HepG2 (cell line): ENCODE data around the gene CACNG4. TPM values are rescaled to one million over a fixed set of nuclear protein-coding genes. Genes with fewer than 3 reads are reported as not detected.

Experiments
- ATAC-seq: fragments of 200-7000 bp; cut with Tn5 transposase; 3 replicates; pipeline ENCODE4 v1.9.1; 2020; ENCODE audit warnings: mild to moderate bottlenecking, moderate library complexity
- BruUV-seq: library from RNA; stranded (reverse); fragments of 400-500 nt; replicated peaks from 2 replicates; lab custom pipeline; 2021; lab: Mats Ljungman, UMichigan
- CTCF ChIA-PET: fragments of 300-600 bp; formaldehyde crosslinking; extraction: SDS; loops from one replicate; lab custom pipeline; 2021; ENCODE audit warnings: low total read pairs, inconsistent platforms, low intra/inter-chr PET ratio; lab: Yijun Ruan, JAX
- POLR2A ChIA-PET: fragments of 350-600 bp; sonication (Branson Sonifier 250); formaldehyde crosslinking; loops from one replicate; lab custom pipeline; 2020; ENCODE audit warnings: antibody characterized with exemption, inconsistent platforms; lab: Yijun Ruan, JAX
- DNase-seq: peaks from one replicate; pipeline ENCODE4 v3.0.0-alpha.2; 2015; ENCODE audit warnings: low spot score
- FAIRE-seq: peaks from 3 replicates; lab custom pipeline; 2011; peaks lifted over from hg19 to GRCh38; lab: Jason Lieb, UNC
- H2AFZ ChIP-seq: one replicate; pipeline ENCODE4 v1.6.1; 2011; ENCODE audit warnings: low read length, inconsistent platforms
- H3K27ac ChIP-seq: fragments of 300-600 bp; 3 replicates; pipeline ENCODE4 v1.8.0; 2011; ENCODE audit warnings: mixed run types, mild to moderate bottlenecking, mixed read lengths, low read length, inconsistent platforms; ENCODE audit not compliant: insufficient read depth; ENCODE audit errors: extremely low read length
- H3K27me3 ChIP-seq, 2 experiments: fragments of 200-600 bp in 1 of 2; 2 replicates in 1 of 2; 3 replicates in 1 of 2; pipeline versions ENCODE4 v1.6.0 to v1.8.0; 2011; ENCODE audit warnings: low read length in 2 of 2, mild to moderate bottlenecking in 2 of 2, moderate library complexity in 2 of 2, inconsistent platforms in 1 of 2; ENCODE audit not compliant: insufficient read depth in 2 of 2, control insufficient read depth in 1 of 2
- H3K36me3 ChIP-seq, 2 experiments: fragments of 200-600 bp in 1 of 2; replicated peaks in 1 of 2; 2 replicates in 1 of 2; 3 replicates in 1 of 2; pipeline versions ENCODE4 v1.5.1 to v1.8.0; 2011; ENCODE audit warnings: low read length in 2 of 2, inconsistent platforms in 1 of 2; ENCODE audit not compliant: insufficient read depth in 2 of 2, control insufficient read depth in 1 of 2
- H3K4me1 ChIP-seq: 2 replicates; pipeline ENCODE4 v1.5.1; 2012; ENCODE audit warnings: low read length, inconsistent platforms; ENCODE audit not compliant: insufficient read depth
- H3K4me2 ChIP-seq: 2 replicates; pipeline ENCODE4 v1.6.0; 2011; ENCODE audit warnings: low read depth, low read length, inconsistent platforms
- H3K4me3 ChIP-seq, 3 experiments: fragments of 200-600 bp in 1 of 3; sonication (generic), shearing (Covaris generic) in 1 of 3; replicated peaks in 1 of 3; 2 replicates each; pipeline ENCODE4 v1.5.1; 2011 to 2016; ENCODE audit warnings: low read length in 3 of 3, inconsistent platforms in 2 of 3, low read depth in 2 of 3, mild to moderate bottlenecking in 2 of 3, control low read depth in 1 of 3, mixed read lengths in 1 of 3; ENCODE audit not compliant: insufficient read depth in 1 of 3
- H3K79me2 ChIP-seq: one replicate; pipeline ENCODE4 v1.6.1; 2011; ENCODE audit warnings: low read length, inconsistent platforms; ENCODE audit not compliant: insufficient read depth
- H3K9ac ChIP-seq: 2 replicates; pipeline ENCODE4 v1.6.0; 2011; ENCODE audit warnings: mild to moderate bottlenecking, low read depth, low read length, inconsistent platforms; ENCODE audit not compliant: insufficient read depth
- H3K9me3 ChIP-seq: 2 replicates; pipeline ENCODE4 v1.5.1; 2012; ENCODE audit warnings: mild to moderate bottlenecking, low read length
- H4K20me1 ChIP-seq: 2 replicates; pipeline ENCODE4 v1.6.0; 2011; ENCODE audit warnings: inconsistent platforms, mild to moderate bottlenecking, low read length, moderate library complexity; ENCODE audit not compliant: insufficient read depth
- BCL3 ChIP-seq: sonication (generic); formaldehyde crosslinking; IDR thresholded peaks from 2 replicates; pipeline ENCODE4 v1.5.1; 2020; ENCODE audit warnings: mild to moderate bottlenecking, missing genetic modification reagents, moderate library complexity
- CEBPB ChIP-seq: IDR thresholded peaks from 2 replicates; pipeline ENCODE4 v1.6.1; 2011; ENCODE audit warnings: low read depth, low read length, improper control_type of control experiment, borderline replicate concordance
- CENPBD1 ChIP-seq: sonication (generic); formaldehyde crosslinking; IDR thresholded peaks from 2 replicates; pipeline ENCODE4 v1.8.0; 2022; ENCODE audit warnings: missing genetic modification reagents, low read depth, mild to moderate bottlenecking, borderline replicate concordance
- HDAC2 ChIP-seq: sonication (generic); formaldehyde crosslinking; IDR thresholded peaks from 2 replicates; pipeline ENCODE4 v1.4.0; 2020; ENCODE audit warnings: missing genetic modification reagents
- HMGA1 ChIP-seq: sonication (generic); formaldehyde crosslinking; conservative IDR thresholded peaks from 2 replicates; pipeline ENCODE4 v1.4.0; 2020; ENCODE audit warnings: missing genetic modification reagents
- HNRNPUL1 ChIP-seq: fragments of 200-400 bp; formaldehyde crosslinking; IDR thresholded peaks from 2 replicates; pipeline ENCODE4 v1.6.1; 2017; ENCODE audit warnings: low read depth, mild to moderate bottlenecking, low read length, moderate library complexity
- ISX ChIP-seq: sonication (generic); formaldehyde crosslinking; conservative IDR thresholded peaks from 2 replicates; pipeline ENCODE4 v1.5.0; 2020; ENCODE audit warnings: missing genetic modification reagents
- KDM5A ChIP-seq: fragments of 200-600 bp; sonication (generic); IDR thresholded peaks from 2 replicates; pipeline ENCODE4 v1.7.0; 2018; ENCODE audit warnings: antibody characterized with exemption, mild to moderate bottlenecking, low read length, borderline replicate concordance
- PHB2 ChIP-seq: fragments of 450-650 bp; IDR thresholded peaks from 2 replicates; pipeline ENCODE4 v1.6.1; 2018; ENCODE audit not compliant: partially characterized antibody
- ZEB1 ChIP-seq: IDR thresholded peaks from 2 replicates; pipeline ENCODE4 v1.6.1; 2012; ENCODE audit warnings: mild to moderate bottlenecking, low read depth, inconsistent platforms; ENCODE audit not compliant: insufficient replicate concordance
- ZFX ChIP-seq: sonication (generic); formaldehyde crosslinking; IDR thresholded peaks from 2 replicates; pipeline ENCODE4 v1.4.0; 2020; ENCODE audit warnings: mild to moderate bottlenecking, low read depth, missing genetic modification reagents, moderate library complexity
- ZNF225 ChIP-seq: sonication (generic); formaldehyde crosslinking; IDR thresholded peaks from 2 replicates; pipeline ENCODE4 v1.4.0; 2020; ENCODE audit warnings: mild to moderate bottlenecking, missing genetic modification reagents
- ZNF230 ChIP-seq: sonication (generic); formaldehyde crosslinking; IDR thresholded peaks from 2 replicates; pipeline ENCODE4 v1.4.0; 2020; ENCODE audit warnings: mild to moderate bottlenecking, missing genetic modification reagents
- ZNF543 ChIP-seq: sonication (generic); formaldehyde crosslinking; IDR thresholded peaks from 2 replicates; pipeline ENCODE4 v1.4.0; 2020; ENCODE audit warnings: mild to moderate bottlenecking, missing genetic modification reagents
- ZNF614 ChIP-seq: IDR thresholded peaks from 2 replicates; pipeline ENCODE4 v1.6.1; 2018; ENCODE audit warnings: missing biosample characterization, missing genetic modification reagents, inconsistent platforms, borderline replicate concordance
- ZNF652 ChIP-seq: IDR thresholded peaks from 2 replicates; pipeline ENCODE4 v1.6.1; 2016; ENCODE audit warnings: low read depth, borderline replicate concordance
- ZNF660 ChIP-seq: sonication (generic); formaldehyde crosslinking; IDR thresholded peaks from 2 replicates; pipeline ENCODE4 v1.5.1; 2020; ENCODE audit warnings: mild to moderate bottlenecking, low read depth, missing genetic modification reagents, borderline replicate concordance
- ZNF7 ChIP-seq: IDR thresholded peaks from 2 replicates; pipeline ENCODE4 v1.6.1; 2016; ENCODE audit warnings: missing biosample characterization, missing genetic modification reagents
- ZNF75D ChIP-seq: sonication (generic); formaldehyde crosslinking; IDR thresholded peaks from 2 replicates; pipeline ENCODE4 v1.8.1; 2023; ENCODE audit warnings: missing genetic modification reagents, mild to moderate bottlenecking, borderline replicate concordance
- ZSCAN31 ChIP-seq: sonication (generic); formaldehyde crosslinking; IDR thresholded peaks from 2 replicates; pipeline ENCODE4 v1.5.0; 2020; ENCODE audit warnings: low read depth, mild to moderate bottlenecking, missing genetic modification reagents
- WGBS: methylation state at CpG from one replicate; pipeline ENCODE4 v1.1.6; 2017; ENCODE audit warnings: low lambda C conversion rate; 5-methylcytosine and 5-hydroxymethylcytosine counted together
- in situ Hi-C: cut with HindIII; loops from 2 replicates; pipeline ENCODE4 v1.10.0; 2017; ENCODE audit warnings: low pct_unique_long_range_greater_than_20kb; ENCODE audit not compliant: extremely low pct_ligation_motif_present
- intact Hi-C: fragments of 100-400 bp; cut with micrococcal nuclease; formaldehyde crosslinking; loops from one replicate; pipeline ENCODE4 v1.10.0; 2022; ENCODE audit not compliant: unreplicated experiment
- polyA plus RNA-seq, 8 experiments: library from polyadenylated mRNA; depleted of rRNA in 3 of 8; stranded (reverse) in 7 of 8; unstranded in 1 of 8; fragments of >200 nt; fragmentation: Illumina TruSeq in 4 of 8; extraction: Trizol in 4 of 8; gene quantifications; 2 replicates each; pipeline versions ENCODE4 v1.2.1 to v1.2.3, GENCODE V29; 2011 to 2016; ENCODE audit warnings: low read depth in 4 of 8, missing spikeins in 1 of 8, mixed read lengths in 1 of 8; ENCODE audit not compliant: insufficient read depth in 1 of 8
- total RNA-seq, 5 experiments: library from RNA; depleted of rRNA; stranded (reverse); fragments of >200 nt; fragmentation: Illumina TruSeq; extraction: Trizol; gene quantifications; 2 replicates each; pipeline ENCODE4 v1.2.3, GENCODE V29; 2016; ENCODE audit warnings: low read depth in 1 of 5

Gene CACNG4
- total and polyA plus RNA-seq, 2 of the 13 experiments (the other 11 are each of a cell fraction or from before 2014, with no cell fraction given) = 0.09 TPM

- H3K27ac ChIP-seq = no peak overlapping the region
- no peaks in the 10 kb centered on the region for H3K79me2 ChIP-seq
- no peak overlapping the region for H3K4me2 ChIP-seq
- in situ Hi-C loops (no loop called here), intact Hi-C loops (no loop called here)
- no peak overlapping the region for H3K4me3 ChIP-seq
- no peaks in the 10 kb centered on the region for H4K20me1 ChIP-seq
- POLR2A ChIA-PET = no interaction called here
- H3K9ac ChIP-seq = no peak overlapping the region
- no TSS peak for BruUV-seq
- H3K27me3 ChIP-seq = peaks cover 9 to 75% of the 10 kb centered on the region in 2 experiments
- no peak overlapping the region for H2AFZ ChIP-seq
- DNase-seq = no peak
- TF ChIP-seq ZEB1 = no peak
- TF ChIP-seq ZNF543 (CRISPR knock-in tag) = peak; percentile 90
- TF ChIP-seq ZNF660 (CRISPR knock-in tag) = no peak
- TF ChIP-seq PHB2 = no peak
- no peak for TF ChIP-seq HMGA1 (CRISPR knock-in tag)
- peak; percentile 34; the same call in 1 of the 2 replicates for TF ChIP-seq CEBPB
- no peak for TF ChIP-seq ZFX (CRISPR knock-in tag)
- TF ChIP-seq HNRNPUL1 = no peak
- WGBS = 77% methylated on average over 6 of the region's 6 CpGs
- H3K4me1 ChIP-seq = no peaks in the 10 kb centered on the region
- ATAC-seq = no peak
- H3K9me3 ChIP-seq = no peaks in the 10 kb centered on the region
- CTCF ChIA-PET = no interaction called here
- no peaks in the 10 kb centered on the region for H3K36me3 ChIP-seq
- no peak for FAIRE-seq
These were observed 25.5 kb downstream of the CACNG4 start for GRCh38 chr17:66990047-66990446.

GRCh38 chr17:66992911-66993442 is 28.5 kb downstream of the CACNG4 start:
- Histone ChIP-seq H2AFZ (no peak overlapping the region), H3K27me3 (peaks cover 7 to 52% of the 10 kb centered on the region in 2 experiments), H3K4me1 (no peaks in the 10 kb centered on the region), H3K9me3 (no peaks in the 10 kb centered on the region), H3K79me2 (no peaks in the 10 kb centered on the region), H3K36me3 (no peaks in the 10 kb centered on the region), H4K20me1 (no peaks in the 10 kb centered on the region), H3K27ac (no peak overlapping the region), H3K9ac (no peak overlapping the region), H3K4me2 (no peak overlapping the region), H3K4me3 (no peak overlapping the region)
- ATAC-seq (no peak), FAIRE-seq (no peak), DNase-seq (no peak)
- intact Hi-C loops = no loop called here
- BruUV-seq = no TSS peak
- in situ Hi-C loops = no loop called here
- CTCF ChIA-PET = no interaction called here
- 62% methylated on average over 9 of the region's 12 CpGs for WGBS
- POLR2A ChIA-PET = no interaction called here
- no peak for TF ChIP-seq KDM5A
- TF ChIP-seq BCL3 (CRISPR knock-in tag) = no peak
- TF ChIP-seq ZNF225 (CRISPR knock-in tag) = no peak
- TF ChIP-seq ISX (CRISPR knock-in tag) = no peak
- no peak for TF ChIP-seq ZNF614 (CRISPR knock-in tag)
- TF ChIP-seq ZNF652 = no peak
- TF ChIP-seq ZNF230 (CRISPR knock-in tag) = no peak
- no peak for TF ChIP-seq ZSCAN31 (CRISPR knock-in tag)
- TF ChIP-seq CENPBD1 (CRISPR knock-in tag) = no peak
- no peak for TF ChIP-seq HMGA1 (CRISPR knock-in tag)
- TF ChIP-seq ZNF7 (CRISPR knock-in tag) = no peak
- TF ChIP-seq HDAC2 (CRISPR knock-in tag) = no peak
- TF ChIP-seq ZNF75D (CRISPR knock-in tag) = no peak
